ENCODE results near the gene TNFRSF1B. TPM values are rescaled to one million over a fixed set of nuclear protein-coding genes. Genes with fewer than 3 reads are reported as not detected.

Gene TNFRSF1B
- total RNA-seq, 6 experiments from 2014 or later, result 0.14 to 0.66 (median 0.33) TPM

DNA sequence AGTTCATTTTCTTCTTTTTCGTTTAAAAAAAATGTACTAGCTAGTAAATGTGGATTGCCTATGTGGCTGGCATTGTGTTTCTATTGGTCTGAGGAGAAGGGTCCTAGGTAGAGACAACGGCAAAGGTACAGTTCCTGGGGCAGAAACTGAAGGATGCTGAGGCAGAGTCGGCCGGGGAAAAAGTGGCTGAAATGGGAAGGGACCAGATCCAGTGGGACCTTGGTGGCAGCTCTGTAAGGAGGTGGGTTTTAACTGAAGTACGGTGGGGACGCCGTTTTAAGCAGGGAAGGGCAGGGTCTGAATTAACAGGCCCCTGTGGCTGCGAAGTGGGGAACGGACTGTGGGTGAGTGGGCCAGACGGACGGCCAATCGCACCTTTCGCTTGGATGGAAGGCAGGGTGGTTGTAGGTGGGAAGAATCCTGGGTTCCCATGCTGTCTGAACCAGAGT is 62.6 kb downstream of the TNFRSF1B start:
- Mint-ChIP-seq H3K27me3 (ENCODE audit: insufficient read depth) (peaks cover 8% of the 10 kb centered on the region), H3K27ac (no peak overlapping the region), H3K4me3 (peak overlapping the region; percentile 47; the same call in 1 of the 2 replicates), H3K9me3 (0 out of 2 replicates have a peak, but pooled peaks cover 2% of the 10 kb centered on the region), H3K36me3 (ENCODE audit: low read depth) (no peaks in the 10 kb centered on the region), H3K4me1 (ENCODE audit: low read depth) (peaks cover 7% of the 10 kb centered on the region)
- DNase-seq, result no peak
- TF ChIP-seq, protein P1, sequence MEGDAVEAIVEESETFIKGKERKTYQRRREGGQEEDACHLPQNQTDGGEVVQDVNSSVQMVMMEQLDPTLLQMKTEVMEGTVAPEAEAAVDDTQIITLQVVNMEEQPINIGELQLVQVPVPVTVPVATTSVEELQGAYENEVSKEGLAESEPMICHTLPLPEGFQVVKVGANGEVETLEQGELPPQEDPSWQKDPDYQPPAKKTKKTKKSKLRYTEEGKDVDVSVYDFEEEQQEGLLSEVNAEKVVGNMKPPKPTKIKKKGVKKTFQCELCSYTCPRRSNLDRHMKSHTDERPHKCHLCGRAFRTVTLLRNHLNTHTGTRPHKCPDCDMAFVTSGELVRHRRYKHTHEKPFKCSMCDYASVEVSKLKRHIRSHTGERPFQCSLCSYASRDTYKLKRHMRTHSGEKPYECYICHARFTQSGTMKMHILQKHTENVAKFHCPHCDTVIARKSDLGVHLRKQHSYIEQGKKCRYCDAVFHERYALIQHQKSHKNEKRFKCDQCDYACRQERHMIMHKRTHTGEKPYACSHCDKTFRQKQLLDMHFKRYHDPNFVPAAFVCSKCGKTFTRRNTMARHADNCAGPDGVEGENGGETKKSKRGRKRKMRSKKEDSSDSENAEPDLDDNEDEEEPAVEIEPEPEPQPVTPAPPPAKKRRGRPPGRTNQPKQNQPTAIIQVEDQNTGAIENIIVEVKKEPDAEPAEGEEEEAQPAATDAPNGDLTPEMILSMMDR (IDR thresholded peaks at IDR 0.05), result no peak

DNA sequence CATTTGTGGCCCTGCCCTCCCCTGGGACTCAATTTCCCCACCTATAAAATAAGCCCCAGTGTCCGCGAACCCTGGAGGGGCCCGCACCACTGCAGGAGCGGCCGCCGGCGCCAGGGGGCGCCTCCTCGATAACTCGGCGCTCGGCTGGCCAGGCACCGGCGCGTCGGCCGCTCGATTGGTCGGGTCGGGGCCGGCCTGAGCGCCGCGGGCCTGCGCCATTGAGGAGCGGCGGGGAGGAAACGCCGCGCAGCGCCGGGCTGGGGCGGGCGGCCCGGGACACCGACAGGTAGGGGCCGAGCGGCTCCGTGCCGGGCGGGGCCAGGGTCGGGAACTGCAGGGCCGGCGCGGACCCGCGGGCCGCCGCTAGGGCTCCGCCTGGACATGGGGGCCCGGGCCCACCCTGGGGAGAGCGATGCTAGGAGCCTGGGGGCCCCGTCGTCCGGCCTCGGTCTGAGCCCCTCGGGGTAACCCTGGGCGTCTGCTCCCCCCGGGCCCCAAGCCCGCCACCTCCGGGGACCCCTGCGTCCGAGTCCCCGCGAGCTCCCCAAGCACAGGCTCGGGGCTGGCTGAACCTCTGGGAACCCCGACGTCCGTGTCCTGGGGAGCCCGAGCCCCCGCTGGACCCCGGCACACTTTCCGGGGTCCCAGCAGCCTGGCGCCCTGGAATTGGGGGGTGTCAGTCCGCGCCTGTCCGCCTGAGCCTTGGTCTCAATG is 63.2 kb downstream of the TNFRSF1B start, which contains the start of gene VPS13D:
TSS of gene VPS13D (plus strand) at position 196 of the 714 bp plus-strand sequence. CDS start 4,237 bp downstream, outside the sequence.
- H3K4me1 Mint-ChIP-seq (ENCODE audit: low read depth), result peaks cover 7% of the 10 kb centered on the region
- DNase-seq, result peak; percentile 58
- H3K36me3 Mint-ChIP-seq (ENCODE audit: low read depth), result no peaks in the 10 kb centered on the region
- H3K9me3 Mint-ChIP-seq, result no peaks in the 10 kb centered on the region
- H3K27ac Mint-ChIP-seq, result peak within 1 kb of the TSS; percentile 70
- H3K4me3 Mint-ChIP-seq, result peak within 1 kb of the TSS; percentile 90
- TF ChIP-seq, protein P1 (IDR thresholded peaks at IDR 0.05), result peak; percentile 94
- peaks cover 6% of the 10 kb centered on the region; the same call in 1 of the 2 replicates for H3K27me3 Mint-ChIP-seq (ENCODE audit: insufficient read depth)

DNA sequence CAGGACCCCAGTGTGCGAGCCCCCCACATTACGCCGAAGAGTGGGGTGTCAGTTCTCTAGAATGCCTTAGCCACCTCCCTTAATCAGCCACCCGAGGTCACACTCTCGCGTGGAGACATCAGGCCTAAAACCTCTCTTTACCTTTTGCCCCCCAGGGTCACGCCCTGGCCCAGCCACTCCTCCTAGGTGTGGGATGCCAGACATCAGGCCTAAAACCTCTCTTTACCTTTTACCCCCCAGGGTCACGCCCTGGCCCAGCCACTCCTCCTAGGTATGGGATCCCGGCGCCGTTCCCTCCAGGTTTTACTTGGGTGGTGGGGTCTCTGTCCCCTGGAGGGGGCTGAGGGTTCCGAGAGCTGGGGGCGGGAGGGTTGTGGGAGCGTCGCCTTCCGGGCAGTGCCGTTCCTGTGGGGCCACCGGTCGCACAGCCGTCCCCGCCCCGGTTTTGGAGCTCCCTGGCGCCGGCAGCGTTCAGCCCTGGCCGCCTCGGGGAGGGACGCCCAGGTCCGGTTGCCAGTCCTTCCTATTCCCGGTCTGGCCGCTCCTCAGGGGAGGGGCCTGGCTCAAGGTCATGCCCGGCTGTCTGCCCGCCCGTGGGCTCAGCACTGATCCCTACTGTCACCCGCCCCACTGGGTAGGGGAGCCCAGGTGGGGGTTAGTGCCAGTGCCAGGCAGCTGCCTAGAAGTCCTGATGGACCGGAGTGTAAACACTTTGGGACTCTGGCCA is 63.9 kb downstream of the TNFRSF1B start:
- H3K4me3 Mint-ChIP-seq, result peak overlapping the region; percentile 90
- no peaks in the 10 kb centered on the region for H3K36me3 Mint-ChIP-seq (ENCODE audit: low read depth)
- DNase-seq, result no peak
- peaks cover 4% of the 10 kb centered on the region; the same call in 1 of the 2 replicates for H3K27me3 Mint-ChIP-seq (ENCODE audit: insufficient read depth)
- H3K9me3 Mint-ChIP-seq, result no peaks in the 10 kb centered on the region
- H3K27ac Mint-ChIP-seq, result peak overlapping the region; percentile 70
- H3K4me1 Mint-ChIP-seq (ENCODE audit: low read depth), result peaks cover 7% of the 10 kb centered on the region
- TF ChIP-seq, protein P1 (IDR thresholded peaks at IDR 0.05), result no peak

DNA sequence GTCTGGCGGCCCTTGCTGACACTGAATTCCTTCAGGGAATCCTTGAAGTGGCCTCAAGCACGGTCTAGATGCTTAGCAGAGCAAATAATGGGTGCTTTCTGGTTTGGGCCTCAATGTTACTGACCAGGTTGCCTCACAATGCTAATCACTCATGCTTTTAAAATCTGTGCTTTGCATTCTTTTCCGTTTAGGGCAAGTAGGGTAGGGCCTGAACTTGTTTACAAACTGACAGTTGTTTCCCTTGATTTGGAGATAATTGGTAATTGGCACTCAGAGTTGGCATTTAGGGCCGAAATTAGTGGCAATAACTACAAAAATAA is 64.4 kb downstream of the TNFRSF1B start:
- TF ChIP-seq, protein P1 (IDR thresholded peaks at IDR 0.05), result no peak
- Mint-ChIP-seq H3K36me3 (ENCODE audit: low read depth) (no peaks in the 10 kb centered on the region; the same call in 1 of the 2 replicates), H3K4me1 (ENCODE audit: low read depth) (peaks cover 7% of the 10 kb centered on the region), H3K9me3 (no peaks in the 10 kb centered on the region), H3K27ac (peak overlapping the region; percentile 70), H3K27me3 (ENCODE audit: insufficient read depth) (no peaks in the 10 kb centered on the region), H3K4me3 (peak overlapping the region; percentile 90)
- DNase-seq, result peak; percentile 35

DNA sequence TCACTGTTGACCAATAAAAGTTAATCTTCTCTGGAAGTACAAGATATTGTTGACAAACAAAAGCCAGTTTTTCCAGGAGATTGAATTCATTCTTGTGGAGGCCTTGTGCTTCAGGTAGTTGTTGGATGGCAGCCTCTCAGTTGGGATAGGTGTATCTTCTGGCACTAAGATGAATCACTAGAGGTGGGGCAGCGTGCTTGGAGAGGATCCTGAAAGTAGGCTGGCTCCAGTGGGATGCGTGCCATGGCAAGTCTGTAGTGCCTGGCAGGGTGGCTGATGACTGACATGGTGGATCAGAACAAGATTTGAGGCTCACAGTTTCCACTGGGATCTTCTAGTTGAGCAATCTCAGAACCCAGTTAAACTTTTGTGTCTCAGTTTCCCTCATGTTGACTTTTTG is 65.4 kb downstream of the TNFRSF1B start:
- TF ChIP-seq, protein P1 (IDR thresholded peaks at IDR 0.05), result no peak
- no peaks in the 10 kb centered on the region for H3K27me3 Mint-ChIP-seq (ENCODE audit: insufficient read depth)
- H3K4me3 Mint-ChIP-seq, result no peak overlapping the region
- no peak overlapping the region for H3K27ac Mint-ChIP-seq
- H3K36me3 Mint-ChIP-seq (ENCODE audit: low read depth), result no peaks in the 10 kb centered on the region; the same call in 1 of the 2 replicates
- no peaks in the 10 kb centered on the region for H3K9me3 Mint-ChIP-seq
- DNase-seq, result no peak
- peaks cover 7% of the 10 kb centered on the region for H3K4me1 Mint-ChIP-seq (ENCODE audit: low read depth)

Measured in HFFc6 (cell line).